Medulla oblongata (tissue), 1 donor: ENCODE measurements around the gene SLC12A5.

ENCODE experiments used
- DNase-seq: peaks from one replicate; pipeline ENCODE4 v3.0.0-alpha.2; 2015; ENCODE audit errors: extremely low spot score

SLC12A5 gene

GRCh38 chr20:46006022-46006705 is 22.9 kb upstream of the SLC12A5 start:
- no peak for DNase-seq

DNA sequence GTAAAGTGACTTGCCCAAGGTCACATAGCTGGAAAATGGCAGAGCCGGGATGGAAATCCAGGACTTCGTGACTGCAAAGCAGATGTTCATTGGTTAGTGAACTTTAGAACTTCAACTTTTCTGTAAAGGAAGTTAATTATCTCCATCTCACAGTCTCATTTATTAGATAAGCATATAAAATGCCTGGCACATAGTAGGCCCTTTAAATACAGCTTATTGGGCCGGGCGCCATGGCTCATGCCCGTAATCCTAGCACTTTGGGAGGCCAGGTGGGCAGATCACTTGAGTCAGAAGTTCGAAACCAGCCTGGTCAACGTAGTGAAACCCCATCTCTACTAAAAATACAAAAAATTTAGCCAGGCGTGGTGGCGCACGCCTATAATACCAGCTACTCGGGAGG is 22.1 kb upstream of the SLC12A5 start:
- DNase-seq, result no peak

DNA sequence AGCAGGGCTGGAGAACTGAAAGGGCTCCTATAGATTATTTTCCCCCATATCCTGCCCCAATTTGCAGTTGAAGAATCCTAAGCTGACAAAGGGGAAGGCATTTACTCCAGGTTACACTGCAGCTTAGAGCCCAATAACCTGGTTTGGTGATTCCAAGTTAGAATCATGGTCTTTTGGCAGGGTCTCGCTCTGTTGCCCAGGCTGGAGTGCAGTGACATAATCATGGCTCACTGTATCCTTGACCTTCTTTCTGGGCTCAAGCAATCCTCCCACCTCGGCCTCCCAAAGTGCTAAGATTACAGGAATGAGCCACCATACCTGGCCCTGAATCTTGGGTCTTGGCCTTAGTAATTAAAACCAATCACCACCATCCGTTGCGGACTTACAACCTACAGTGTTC is 21.3 kb upstream of the SLC12A5 start:
- DNase-seq, result no peak

GRCh38 chr20:46009816-46010215 is 19.2 kb upstream of the SLC12A5 start:
- DNase-seq, result no peak

GRCh38 chr20:46010491-46011391 is 18.3 kb upstream of the SLC12A5 start:
- no peak for DNase-seq

DNA sequence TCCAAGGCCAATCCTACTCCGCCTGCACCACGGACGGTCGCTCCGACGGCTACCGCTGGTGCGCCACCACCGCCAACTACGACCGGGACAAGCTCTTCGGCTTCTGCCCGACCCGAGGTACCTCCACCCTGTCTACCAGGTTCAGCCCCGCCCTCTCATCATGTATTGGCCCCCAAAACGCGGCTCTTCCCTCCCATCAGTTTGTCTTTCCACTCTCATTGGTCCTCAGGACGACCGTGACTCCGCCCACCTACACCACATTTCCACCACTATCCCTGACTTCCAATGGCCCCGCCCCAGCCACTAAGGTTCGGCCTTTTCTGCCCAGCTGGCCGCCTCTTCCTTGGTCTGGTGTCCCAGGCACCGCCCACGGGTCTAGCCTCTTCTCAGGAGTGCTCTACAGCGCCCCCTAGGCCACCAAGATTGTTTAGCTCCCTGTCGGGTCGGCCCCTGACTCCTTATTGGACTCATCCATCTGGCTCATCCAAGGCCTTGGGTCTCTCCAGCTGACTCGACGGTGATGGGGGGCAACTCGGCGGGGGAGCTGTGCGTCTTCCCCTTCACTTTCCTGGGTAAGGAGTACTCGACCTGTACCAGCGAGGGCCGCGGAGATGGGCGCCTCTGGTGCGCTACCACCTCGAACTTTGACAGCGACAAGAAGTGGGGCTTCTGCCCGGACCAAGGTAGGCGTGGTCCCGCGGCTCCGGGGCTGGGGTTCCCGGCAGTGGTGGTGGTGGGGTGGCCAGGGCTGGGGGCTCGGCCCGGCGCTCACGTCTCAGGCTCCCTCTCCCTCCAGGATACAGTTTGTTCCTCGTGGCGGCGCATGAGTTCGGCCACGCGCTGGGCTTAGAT is 17.2 kb upstream of the SLC12A5 start:
- no peak for DNase-seq

DNA sequence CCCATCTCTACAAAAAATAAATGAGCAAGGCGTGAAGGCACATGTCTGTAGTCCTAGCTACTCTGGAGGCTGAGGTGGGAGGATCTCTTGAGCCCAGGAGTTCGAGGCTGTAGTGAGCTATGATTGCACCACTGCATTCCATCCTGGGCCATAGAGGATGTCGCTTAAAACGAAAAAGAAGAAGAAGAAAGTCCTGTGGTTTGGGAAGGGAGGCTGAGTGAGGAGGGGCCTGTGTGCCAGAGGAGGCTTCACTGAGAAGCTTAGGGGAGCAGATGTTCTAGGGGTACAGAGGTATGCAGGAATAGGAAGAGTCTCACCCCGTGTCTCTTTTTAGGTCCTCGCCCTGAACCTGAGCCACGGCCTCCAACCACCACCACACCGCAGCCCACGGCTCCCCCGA is 16.1 kb upstream of the SLC12A5 start:
- DNase-seq, result no peak

- DNase-seq, result no peak
Measured at GRCh38 chr20:46013322-46013828, 15.6 kb upstream of the SLC12A5 start.

- peak; percentile 45 for DNase-seq
Measured at GRCh38 chr20:46013829-46014516, 15.0 kb upstream of the SLC12A5 start.

GRCh38 chr20:46014517-46015396 is 14.3 kb upstream of the SLC12A5 start:
- DNase-seq, result no peak

GRCh38 chr20:46017272-46017671 is 11.7 kb upstream of the SLC12A5 start:
- no peak for DNase-seq

DNA sequence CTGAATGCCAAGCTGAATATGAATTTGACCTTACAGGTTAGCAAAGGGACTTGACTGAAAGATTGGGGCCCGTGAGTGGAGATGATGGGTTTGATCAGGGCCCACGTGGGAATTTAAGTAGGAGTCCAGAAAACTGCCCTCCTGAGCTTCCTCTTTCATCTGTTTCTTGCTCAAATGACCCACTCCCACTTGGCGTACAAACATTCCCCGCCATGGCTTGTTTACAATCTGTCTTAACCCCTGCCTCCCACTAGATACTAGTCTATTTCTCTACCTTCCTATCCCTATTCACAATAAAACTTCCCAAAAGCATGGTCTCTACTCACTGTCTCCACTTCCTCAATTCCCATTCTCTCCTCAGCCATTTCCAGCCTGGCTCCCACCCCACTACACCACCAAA is 10.9 kb upstream of the SLC12A5 start:
- no peak for DNase-seq

DNA sequence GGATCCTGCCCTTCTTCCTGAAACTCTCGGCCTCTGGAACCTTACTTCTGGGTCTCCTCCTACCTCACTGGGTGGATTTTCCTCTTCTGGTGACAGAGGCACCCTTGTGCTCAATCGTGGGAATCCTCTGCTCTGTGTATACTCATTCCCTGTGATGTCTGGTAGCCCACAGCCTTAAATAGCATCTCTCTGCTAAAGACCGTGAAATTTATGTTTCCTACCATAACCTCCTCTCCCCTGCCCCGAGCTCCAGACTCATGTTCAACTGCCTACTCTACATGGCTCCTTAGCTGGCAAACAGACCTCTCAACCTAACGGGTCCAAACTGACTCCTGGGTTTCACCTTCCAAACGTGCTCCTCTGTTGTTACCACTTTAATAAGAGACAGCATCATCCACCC is 10.4 kb upstream of the SLC12A5 start:
- no peak for DNase-seq

DNA sequence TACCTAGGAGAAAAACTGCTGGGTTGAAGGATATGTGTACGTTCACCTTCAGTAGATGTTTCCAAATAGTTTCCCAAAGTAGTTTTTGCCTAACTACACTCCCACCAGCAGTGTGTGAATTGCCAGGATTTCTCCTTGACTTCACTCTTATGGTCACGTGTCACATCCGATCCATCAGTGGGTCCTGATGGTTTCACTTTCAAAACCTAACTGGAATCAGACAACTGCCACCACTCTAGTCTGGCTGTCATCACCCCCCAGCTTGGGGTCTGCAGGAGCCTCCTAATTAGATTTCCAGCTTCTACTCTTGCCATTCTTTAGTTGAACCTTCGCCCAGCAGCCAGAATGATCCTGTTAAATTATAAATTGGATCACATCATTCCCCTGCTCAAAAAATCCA is 8.5 kb upstream of the SLC12A5 start:
- no peak for DNase-seq

- no peak for DNase-seq
Measured at GRCh38 chr20:46021361-46022359, 7.4 kb upstream of the SLC12A5 start.

DNA sequence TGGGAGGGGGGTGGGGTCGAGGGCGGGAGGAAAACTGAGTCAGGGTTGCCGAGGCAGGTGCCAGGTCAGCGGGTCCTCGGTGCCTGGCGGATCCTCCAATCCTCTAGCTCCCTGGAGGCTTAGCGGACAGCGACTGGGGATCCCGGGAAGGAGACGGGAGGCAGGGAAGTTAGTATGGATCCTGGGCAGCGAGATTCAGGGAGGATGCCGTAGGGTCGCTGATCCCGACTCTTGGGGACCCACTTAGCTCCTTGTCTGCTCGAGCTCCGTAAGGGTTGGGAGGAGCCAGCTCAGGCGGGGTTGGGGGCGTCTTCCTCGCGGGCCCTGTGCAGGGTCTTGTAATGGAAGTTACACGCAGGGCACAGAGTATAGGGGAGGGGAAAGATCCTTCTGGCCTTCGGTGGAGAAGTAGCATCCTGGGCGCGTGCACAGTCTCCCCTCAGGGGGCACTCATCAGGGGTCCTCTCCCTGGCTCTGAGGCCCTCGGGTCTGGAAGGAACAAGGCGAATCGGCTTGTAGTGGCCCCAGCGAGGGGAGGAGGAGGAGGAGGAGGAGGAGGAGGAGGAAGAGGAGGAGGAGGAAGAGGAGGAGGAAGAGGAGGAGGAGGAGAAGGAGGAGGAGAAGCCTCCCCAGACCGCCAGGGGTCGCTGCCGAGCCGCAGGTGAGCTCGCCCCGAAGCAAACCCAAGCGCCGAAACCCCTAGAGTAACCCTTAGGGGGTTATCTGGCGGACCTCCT is 6.4 kb upstream of the SLC12A5 start:
- DNase-seq, result peak; percentile 69

GRCh38 chr20:46023148-46023484 is 5.9 kb upstream of the SLC12A5 start:
- no peak for DNase-seq

GRCh38 chr20:46023999-46024398 is 5.0 kb upstream of the SLC12A5 start:
- no peak for DNase-seq

DNA sequence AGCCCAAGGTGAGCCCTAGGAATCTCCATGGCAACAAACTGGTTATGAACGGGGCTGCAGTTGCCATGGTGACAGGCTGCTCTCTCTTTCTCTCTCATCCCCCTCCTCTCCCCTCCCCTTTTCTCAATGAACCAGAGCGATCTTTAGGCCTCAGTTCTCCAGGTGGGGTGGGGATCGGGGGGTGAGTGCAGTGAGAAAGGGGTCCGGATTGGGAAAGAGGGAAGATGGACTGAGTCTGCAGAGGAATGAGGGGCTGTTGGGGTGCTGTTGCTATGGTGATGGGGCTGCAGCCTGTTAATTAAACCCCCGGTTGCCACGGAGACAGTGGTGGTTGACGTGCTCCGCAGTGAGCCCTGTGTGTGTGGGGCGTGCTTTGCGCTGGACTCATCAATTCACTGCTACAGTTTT is 3.6 kb upstream of the SLC12A5 start:
- no peak for DNase-seq
